Stimulated activated memory B cell treated with anti-CD40 and anti-IgM and Interleukin-4, amounts not matched to agents 10 μg/mL and 1 μg/mL and 100 μg/mL, for 72 hours (primary cell): Measurements from ENCODE around the gene HS3ST5.
"Not testable (repeated sequence)": the region's sequence is repeated elsewhere in the genome, so short reads cannot be mapped to it uniquely, and the experiment has no call there.

Experiments used
- ATAC-seq: fragments of 150-1000 bp; cut with Tn5 transposase; 2 replicates; pipeline ENCODE4 v1.10.0; 2021
- H3K27ac Mint-ChIP-seq: one replicate; pipeline ENCODE4 v1.8.0; 2022; ENCODE audit warnings: mild to moderate bottlenecking, mixed read lengths
- H3K27me3 Mint-ChIP-seq: one replicate; pipeline ENCODE4 v1.8.0; 2022; ENCODE audit warnings: mixed read lengths
- H3K36me3 Mint-ChIP-seq: one replicate; pipeline ENCODE4 v1.8.0; 2022; ENCODE audit warnings: mixed read lengths
- H3K4me1 Mint-ChIP-seq: one replicate; pipeline ENCODE4 v1.8.0; 2022; ENCODE audit warnings: mixed read lengths
- H3K4me3 Mint-ChIP-seq: one replicate; pipeline ENCODE4 v1.8.0; 2022; ENCODE audit warnings: mild to moderate bottlenecking, moderate library complexity, mixed read lengths
- H3K9me3 Mint-ChIP-seq: one replicate; pipeline ENCODE4 v1.8.0; 2022; ENCODE audit warnings: mixed read lengths

HS3ST5 gene

DNA sequence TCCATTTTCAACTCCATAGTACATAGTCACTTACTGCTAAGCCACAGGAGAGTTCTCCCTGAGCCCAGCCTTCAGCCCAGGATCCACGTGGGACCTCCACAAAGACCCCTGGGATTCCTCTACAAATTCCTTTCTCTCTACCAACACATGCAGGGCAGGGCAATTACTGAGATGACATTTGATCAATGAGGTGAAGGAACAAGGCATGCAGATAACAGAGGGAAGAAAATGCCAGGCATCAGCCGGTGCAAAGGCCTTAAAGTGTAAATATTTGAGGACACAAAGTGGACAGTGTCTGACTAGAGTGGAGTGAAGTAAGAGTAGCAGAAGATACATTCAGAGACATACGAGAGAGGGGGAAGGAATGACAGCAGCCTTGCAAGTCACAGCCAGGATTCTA lies 70.2 kb downstream of the HS3ST5 start:
- no peaks in the 10 kb centered on the region for H3K4me1 Mint-ChIP-seq
- no peaks in the 10 kb centered on the region for H3K36me3 Mint-ChIP-seq
- H3K27ac Mint-ChIP-seq: no peak overlapping the region

DNA sequence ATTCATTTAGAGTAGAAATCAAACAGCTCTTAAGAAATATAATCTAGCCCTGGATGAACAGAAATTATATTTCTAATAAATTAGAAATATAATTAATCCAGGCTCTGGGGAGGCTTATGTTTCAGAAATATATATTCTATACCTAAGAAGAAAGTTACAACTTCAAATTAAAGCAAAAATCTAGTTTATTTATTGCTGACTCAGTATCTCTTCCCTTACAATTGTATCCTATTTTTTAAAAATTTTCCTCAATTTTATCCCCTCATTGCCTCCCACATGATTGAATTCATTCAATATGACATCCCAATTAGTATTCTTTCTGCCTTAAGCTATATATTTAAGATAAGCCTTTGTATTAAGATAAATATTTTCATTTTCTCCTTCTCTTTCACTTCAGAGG lies 71.4 kb downstream of the HS3ST5 start:
- Mint-ChIP-seq H3K27ac (no peak overlapping the region), H3K9me3 (peaks cover 3% of the 10 kb centered on the region), H3K36me3 (no peaks in the 10 kb centered on the region), H3K4me3 (no peak overlapping the region), H3K4me1 (no peaks in the 10 kb centered on the region), H3K27me3 (no peaks in the 10 kb centered on the region)
- no peak for ATAC-seq

More for the DNA sequence above, 70.2 kb downstream of the HS3ST5 start:
- Mint-ChIP-seq H3K4me3 (no peak overlapping the region), H3K27me3 (no peaks in the 10 kb centered on the region), H3K9me3 (peaks cover 3% of the 10 kb centered on the region)
- no peak for ATAC-seq

DNA sequence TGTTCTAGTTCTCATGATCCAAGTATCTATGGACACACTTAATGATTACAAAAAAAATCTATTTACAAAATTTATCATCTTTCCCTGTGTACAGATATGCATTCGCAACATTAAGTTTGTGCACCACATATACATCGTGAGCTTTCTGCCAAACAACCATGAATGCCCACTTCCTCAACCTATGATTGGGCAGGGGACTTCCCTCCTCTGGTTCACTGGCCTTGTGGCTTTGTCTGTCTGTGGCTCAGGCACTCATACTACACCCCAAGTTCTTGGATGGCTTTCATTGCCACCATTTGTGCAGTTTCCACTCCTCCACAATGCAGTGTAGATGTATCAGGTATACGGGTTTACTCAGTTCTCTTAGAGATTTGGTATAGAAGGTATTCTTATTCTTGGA lies 74.9 kb downstream of the HS3ST5 start:
- Mint-ChIP-seq H3K27ac (no peak overlapping the region), H3K4me3 (no peak overlapping the region), H3K9me3 (peaks cover 3% of the 10 kb centered on the region), H3K4me1 (no peaks in the 10 kb centered on the region), H3K36me3 (no peaks in the 10 kb centered on the region), H3K27me3 (no peaks in the 10 kb centered on the region)
- peak; percentile 42 for ATAC-seq

DNA sequence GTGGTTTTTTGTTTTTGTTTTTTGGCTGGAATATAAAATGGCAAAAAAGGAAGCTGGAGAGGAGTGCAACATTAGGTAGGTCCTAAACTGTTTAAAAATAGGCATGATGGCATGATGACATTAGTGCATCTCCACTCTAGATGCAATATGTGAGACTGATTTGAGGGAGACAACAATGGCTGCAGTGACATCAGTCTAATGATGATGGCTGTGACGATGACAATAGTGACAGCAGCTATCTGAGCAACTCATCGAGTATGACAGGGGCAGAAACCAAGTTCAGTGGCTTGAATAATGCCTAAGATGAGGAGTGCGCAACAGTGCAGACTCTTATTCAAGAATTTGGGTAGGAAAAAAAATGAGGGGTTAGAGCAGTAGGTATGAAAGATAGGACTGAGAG lies 82.0 kb downstream of the HS3ST5 start:
- ATAC-seq: no peak
- Mint-ChIP-seq H3K4me1 (no peaks in the 10 kb centered on the region), H3K27me3 (no peaks in the 10 kb centered on the region)

DNA sequence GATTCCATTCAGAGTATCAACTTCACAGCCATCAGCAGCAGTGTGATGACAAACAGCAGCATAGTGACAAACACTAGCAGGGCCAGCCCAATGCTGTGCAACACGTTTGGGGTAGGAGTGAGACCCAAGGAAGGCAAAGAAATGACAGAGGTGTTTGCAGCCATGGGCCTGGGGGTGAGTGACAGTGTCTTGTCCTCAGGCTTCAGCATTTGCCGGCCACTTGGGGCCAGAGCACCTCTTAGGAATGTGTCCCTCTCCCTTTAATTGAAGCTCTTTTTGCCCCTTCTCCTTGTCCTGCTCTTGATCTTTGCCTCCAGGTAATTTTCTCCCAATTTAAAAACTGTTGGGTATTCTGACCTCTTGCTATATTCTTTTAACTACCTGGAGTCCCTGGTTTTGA lies 84.4 kb downstream of the HS3ST5 start:
- peaks cover 6% of the 10 kb centered on the region for H3K9me3 Mint-ChIP-seq
- no peak overlapping the region for H3K4me3 Mint-ChIP-seq
- no peak overlapping the region for H3K27ac Mint-ChIP-seq
- no peaks in the 10 kb centered on the region for H3K27me3 Mint-ChIP-seq
- no peaks in the 10 kb centered on the region for H3K36me3 Mint-ChIP-seq
- H3K4me1 Mint-ChIP-seq: no peaks in the 10 kb centered on the region
- ATAC-seq: no peak

More for the DNA sequence above, 82.0 kb downstream of the HS3ST5 start:
- no peak overlapping the region for H3K4me3 Mint-ChIP-seq
- H3K27ac Mint-ChIP-seq: no peak overlapping the region
- H3K9me3 Mint-ChIP-seq: no peaks in the 10 kb centered on the region
- H3K36me3 Mint-ChIP-seq: no peaks in the 10 kb centered on the region

DNA sequence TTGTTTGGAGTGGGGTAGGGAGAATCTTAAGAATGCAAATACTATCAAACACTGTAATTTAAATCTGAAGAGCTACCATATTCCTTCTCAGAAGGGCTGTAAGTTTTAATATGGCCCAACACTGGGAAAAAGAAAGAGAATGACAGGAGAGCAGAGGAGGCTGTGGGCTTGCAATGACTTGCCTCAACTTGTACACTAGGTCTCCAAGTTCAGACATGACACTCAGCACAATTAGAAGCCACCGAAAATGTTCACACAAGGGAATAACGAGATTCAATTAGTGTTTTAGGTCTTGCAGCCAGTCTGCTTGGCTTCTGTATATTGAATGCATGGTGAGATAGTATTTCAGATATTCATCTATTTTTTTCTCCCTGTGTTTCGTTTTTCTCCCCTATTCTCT lies 89.4 kb downstream of the HS3ST5 start:
- H3K4me1 Mint-ChIP-seq: no peaks in the 10 kb centered on the region
- H3K27me3 Mint-ChIP-seq: no peaks in the 10 kb centered on the region
- ATAC-seq: no peak
- H3K9me3 Mint-ChIP-seq: peaks cover 6% of the 10 kb centered on the region
- H3K36me3 Mint-ChIP-seq: no peaks in the 10 kb centered on the region
- H3K27ac Mint-ChIP-seq: no peak overlapping the region
- H3K4me3 Mint-ChIP-seq: no peak overlapping the region

DNA sequence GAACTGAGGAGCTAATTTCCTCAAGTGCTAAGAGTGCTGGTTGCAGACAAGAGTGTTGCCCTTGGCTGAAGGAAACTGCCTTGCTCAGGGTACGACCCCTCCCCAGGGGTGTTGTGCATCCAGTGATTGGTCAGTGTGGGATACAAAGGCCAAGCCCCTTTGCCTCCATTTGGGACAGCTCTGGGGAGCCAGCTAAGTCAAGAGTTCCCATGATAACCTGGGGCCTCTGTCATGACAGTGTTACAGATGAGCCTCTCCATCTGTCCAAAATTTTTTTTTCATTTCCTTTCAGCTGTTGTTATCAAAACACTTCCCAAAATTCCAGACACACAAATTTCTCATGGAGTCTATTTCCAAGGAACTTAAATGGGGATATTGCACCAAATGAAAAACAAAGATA lies 93.3 kb downstream of the HS3ST5 start:
- Mint-ChIP-seq H3K9me3 (peaks cover 5% of the 10 kb centered on the region), H3K36me3 (no peaks in the 10 kb centered on the region), H3K27me3 (no peaks in the 10 kb centered on the region), H3K4me1 (no peaks in the 10 kb centered on the region), H3K27ac (no peak overlapping the region), H3K4me3 (no peak overlapping the region)
- ATAC-seq: no peak

DNA sequence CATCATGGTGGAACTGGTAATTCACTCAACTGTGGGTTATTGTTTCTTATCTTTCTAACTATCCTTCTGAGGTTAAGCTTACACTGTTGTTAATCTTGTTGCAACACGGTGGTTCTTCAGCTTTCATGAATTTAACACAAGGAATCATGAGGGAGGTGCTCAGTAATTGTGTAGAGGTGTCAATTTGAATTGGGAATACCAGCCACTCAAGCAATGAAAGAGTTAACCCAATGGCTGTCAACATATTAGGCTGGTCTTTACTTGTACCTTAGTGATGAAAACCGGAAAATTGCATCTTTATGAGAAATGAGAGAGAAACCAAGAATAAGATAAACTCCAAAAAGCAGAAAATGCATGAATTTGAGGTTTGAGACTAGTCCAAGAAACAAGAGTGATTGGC lies 95.7 kb downstream of the HS3ST5 start:
- Mint-ChIP-seq H3K36me3 (no peaks in the 10 kb centered on the region), H3K9me3 (peaks cover 2% of the 10 kb centered on the region), H3K27me3 (no peaks in the 10 kb centered on the region), H3K27ac (no peak overlapping the region), H3K4me1 (no peaks in the 10 kb centered on the region), H3K4me3 (no peak overlapping the region)
- ATAC-seq: no peak

DNA sequence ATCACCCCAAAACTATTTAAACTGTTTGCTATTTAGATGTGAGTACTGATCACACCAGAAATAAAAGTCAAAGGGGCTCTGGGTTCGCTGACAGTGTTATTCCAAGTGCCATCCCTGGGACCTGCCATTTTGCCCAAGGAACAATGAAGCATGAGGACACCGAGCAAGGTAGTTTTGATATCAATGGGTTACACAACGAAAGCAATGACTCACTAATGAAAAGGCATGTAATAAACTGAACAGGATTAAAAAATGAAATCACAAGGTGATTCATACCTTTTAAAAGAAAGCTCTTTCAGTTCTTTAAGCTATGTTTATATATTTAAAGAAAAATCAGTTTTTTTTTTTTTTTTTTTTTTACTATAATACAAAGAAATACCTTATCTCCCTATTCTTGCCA lies 102.0 kb downstream of the HS3ST5 start:
- Mint-ChIP-seq H3K4me3 (no peak overlapping the region), H3K27ac (no peak overlapping the region), H3K9me3 (peaks cover 2% of the 10 kb centered on the region), H3K36me3 (no peaks in the 10 kb centered on the region), H3K4me1 (no peaks in the 10 kb centered on the region), H3K27me3 (no peaks in the 10 kb centered on the region)
- ATAC-seq: no peak

DNA sequence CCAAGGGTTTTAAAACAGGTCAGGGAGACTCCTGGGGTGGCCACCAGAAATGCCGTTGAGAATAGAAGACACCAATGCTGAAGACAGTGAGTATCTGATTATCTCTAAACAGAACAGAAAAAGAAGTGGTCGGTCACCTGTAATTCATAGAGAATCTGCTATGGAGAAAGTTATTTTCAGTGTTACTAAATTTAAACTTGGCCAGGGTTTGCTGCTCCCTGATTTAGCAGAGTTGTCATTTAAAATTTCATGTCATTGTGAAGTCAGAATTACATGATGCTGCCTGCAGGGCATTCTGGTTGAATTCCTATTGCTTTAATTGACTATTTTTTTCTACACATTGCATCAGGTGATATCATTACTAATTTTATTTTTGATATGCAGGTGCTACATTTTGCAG lies 114.1 kb downstream of the HS3ST5 start:
- Mint-ChIP-seq H3K9me3 (no peaks in the 10 kb centered on the region), H3K27me3 (no peaks in the 10 kb centered on the region), H3K4me3 (no peak overlapping the region), H3K27ac (no peak overlapping the region), H3K4me1 (no peaks in the 10 kb centered on the region), H3K36me3 (no peaks in the 10 kb centered on the region)
- ATAC-seq: no peak

DNA sequence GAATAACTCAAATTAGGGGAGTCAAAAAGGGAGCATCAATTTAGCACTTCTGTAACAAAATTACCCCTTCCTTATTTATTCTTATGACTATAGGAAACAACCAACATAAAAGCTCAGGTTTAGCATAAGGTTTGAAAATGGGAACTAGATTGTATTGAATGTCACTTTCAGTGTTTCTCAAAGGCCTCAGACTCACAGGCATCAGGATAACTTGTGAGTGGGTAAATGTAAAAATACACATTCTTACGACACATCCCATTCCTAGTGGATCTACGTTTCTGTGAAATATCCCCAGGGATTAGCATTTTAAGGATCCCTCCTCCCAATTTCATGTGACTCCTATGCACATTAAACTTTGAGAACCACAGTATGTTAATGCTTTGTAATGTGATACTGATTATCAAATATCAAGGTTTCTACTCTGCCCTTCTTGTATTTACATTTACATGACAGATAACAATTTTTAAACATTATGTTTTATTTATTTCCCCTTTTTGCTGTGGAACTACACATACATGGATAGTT lies 114.8 kb downstream of the HS3ST5 start:
- Mint-ChIP-seq H3K27me3 (no peaks in the 10 kb centered on the region), H3K27ac (no peak overlapping the region), H3K36me3 (no peaks in the 10 kb centered on the region), H3K9me3 (no peaks in the 10 kb centered on the region), H3K4me1 (no peaks in the 10 kb centered on the region), H3K4me3 (no peak overlapping the region)
- no peak for ATAC-seq

DNA sequence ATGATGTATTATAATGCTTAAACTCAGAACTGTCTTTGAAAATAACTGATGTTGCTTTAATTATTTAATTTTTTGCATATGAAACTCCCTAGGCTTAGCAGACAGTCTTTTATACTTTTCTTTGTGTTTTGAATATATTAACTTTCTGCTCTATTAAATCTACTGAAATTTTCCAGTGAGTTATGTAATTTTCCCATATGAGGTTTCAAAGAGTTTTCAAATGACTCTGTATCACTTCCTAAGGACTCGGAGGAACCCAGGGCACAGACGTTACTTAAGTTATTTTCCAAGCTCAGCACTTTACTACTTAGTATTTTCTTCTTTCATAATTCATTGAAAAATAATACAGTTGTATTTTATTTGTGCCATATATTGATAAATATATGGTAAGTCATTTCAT lies 122.6 kb downstream of the HS3ST5 start:
- no peaks in the 10 kb centered on the region for H3K27me3 Mint-ChIP-seq
- no peak overlapping the region for H3K4me3 Mint-ChIP-seq
- no peaks in the 10 kb centered on the region for H3K4me1 Mint-ChIP-seq
- H3K9me3 Mint-ChIP-seq: no peaks in the 10 kb centered on the region
- H3K27ac Mint-ChIP-seq: no peak overlapping the region
- no peak for ATAC-seq
- no peaks in the 10 kb centered on the region for H3K36me3 Mint-ChIP-seq

DNA sequence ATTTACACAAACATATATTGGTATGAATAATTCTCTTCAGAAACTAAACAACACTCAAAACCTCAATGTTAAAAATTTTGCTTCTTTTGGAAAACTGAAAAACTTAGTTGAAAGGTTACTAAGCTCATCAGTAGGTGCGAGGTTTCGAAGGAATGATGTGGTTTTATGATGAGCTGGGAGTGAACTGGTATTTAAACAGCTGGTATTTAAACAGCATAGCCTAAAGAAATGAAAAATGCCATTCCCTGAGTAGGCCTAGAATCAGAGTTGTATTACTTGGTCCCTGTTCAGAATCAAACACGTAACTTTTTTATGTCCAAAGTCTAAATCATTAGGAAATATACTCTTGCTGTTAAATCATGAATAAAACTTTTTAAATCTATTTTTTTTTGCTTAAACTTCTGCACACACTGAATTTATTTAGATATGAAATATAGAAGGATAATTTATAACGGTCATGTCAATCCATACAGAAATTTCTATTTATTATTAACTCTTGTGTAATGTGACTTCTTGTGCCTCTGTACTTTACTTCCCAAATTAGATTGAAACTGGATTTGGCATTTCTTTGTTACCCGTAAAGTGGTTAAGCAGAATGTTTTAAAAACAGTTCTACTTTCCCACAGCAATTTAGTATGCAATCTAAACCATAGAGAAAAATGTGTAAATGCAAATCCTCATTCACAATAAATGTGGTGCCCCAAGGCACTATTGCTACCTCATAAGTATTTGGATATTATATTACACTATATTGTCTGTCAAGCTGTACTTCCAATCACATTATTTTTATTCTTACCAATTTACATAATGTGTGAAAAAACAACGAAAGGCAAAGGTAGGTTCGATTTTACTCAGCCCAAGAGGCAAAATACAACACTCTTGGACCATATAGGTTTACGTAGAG lies 124.1 kb downstream of the HS3ST5 start:
- Mint-ChIP-seq H3K27me3 (no peaks in the 10 kb centered on the region), H3K4me1 (no peaks in the 10 kb centered on the region), H3K36me3 (no peaks in the 10 kb centered on the region), H3K27ac (no peak overlapping the region), H3K9me3 (no peaks in the 10 kb centered on the region), H3K4me3 (no peak overlapping the region)
- ATAC-seq: no peak

DNA sequence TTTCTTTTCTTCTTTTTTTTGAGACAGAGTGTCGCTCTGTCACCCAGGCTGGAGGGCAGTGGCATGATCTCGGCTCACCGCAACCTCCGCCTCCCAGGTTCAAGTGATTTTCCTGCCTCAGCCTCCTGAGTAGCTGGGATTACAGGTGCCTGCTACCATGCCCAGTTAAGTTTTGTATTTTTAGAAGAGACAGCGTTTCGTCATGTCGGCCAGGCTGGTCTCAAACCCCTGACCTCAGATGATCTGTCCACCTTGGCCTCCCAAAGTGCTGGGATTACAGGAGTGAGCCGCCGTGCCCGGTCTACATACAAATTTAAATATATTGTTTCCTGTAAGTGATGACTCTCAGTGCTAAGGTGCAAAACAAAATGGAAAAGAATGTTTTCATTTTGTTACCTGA lies 124.8 kb downstream of the HS3ST5 start:
- H3K9me3 Mint-ChIP-seq, H3K4me3 Mint-ChIP-seq, ATAC-seq, H3K27ac Mint-ChIP-seq, H3K4me1 Mint-ChIP-seq, H3K36me3 Mint-ChIP-seq, H3K27me3 Mint-ChIP-seq: not testable (repeated sequence)

DNA sequence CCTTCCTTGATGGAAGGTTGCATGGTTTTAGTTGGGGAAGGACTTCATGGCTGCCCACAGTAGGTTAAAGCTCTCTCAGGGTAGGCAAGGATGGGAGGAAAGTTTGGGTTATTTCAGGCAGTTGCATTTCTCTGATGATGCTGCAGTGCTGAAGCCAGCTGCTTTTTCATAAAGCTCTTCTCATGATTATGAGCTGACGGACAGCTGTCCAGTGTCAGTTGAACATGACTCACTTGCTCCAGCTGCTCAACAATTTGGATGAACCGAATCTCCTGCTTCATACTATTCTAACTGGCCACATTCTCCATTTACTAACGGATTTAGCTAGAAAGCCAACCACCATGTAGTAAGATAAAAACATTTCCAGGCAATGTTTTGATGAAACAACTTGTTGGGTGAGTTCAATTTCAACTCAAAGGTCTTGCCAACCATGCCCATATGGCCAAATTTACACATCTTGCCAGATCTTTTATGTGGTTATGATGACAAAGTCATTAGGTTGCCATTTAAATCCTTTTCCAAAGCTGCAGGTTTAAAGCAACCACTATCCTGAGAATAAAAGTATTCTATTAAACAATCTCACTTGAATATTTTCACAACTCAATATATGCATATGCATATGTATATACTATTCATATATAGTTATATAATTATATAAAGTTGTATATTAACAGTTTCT lies 125.9 kb downstream of the HS3ST5 start:
- H3K9me3 Mint-ChIP-seq: no peaks in the 10 kb centered on the region
- H3K27ac Mint-ChIP-seq: no peak overlapping the region
- H3K27me3 Mint-ChIP-seq: no peaks in the 10 kb centered on the region
- no peak overlapping the region for H3K4me3 Mint-ChIP-seq
- H3K4me1 Mint-ChIP-seq: no peaks in the 10 kb centered on the region
- ATAC-seq: no peak
- no peaks in the 10 kb centered on the region for H3K36me3 Mint-ChIP-seq

DNA sequence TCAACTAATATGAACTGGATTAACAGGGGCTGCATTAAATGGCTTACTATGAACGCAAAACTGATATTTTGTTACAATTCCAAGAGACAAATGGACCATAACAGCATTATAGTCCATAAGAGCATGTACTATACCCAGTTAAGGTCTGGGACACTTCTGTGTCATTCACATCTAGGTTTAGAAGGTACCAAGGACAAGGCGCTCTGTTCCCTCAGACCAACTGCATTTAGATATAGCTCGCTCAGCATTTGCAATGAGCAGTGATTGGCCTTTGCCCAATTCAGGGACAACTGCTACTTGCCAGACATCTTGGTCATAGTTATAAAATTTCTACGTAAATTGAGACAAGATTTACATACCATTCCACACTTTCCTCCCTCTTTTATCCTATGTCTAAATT lies 132.4 kb downstream of the HS3ST5 start:
- Mint-ChIP-seq H3K27me3 (no peaks in the 10 kb centered on the region), H3K27ac (no peak overlapping the region), H3K4me1 (no peaks in the 10 kb centered on the region), H3K36me3 (no peaks in the 10 kb centered on the region), H3K9me3 (no peaks in the 10 kb centered on the region), H3K4me3 (no peak overlapping the region)
- ATAC-seq: no peak
